GM19240 (cell line): ENCODE measurements around the gene RNF32.
A peak's percentile ranks its signal among the peaks of the same experiment; 100 is the strongest.
"Not testable (repeated sequence)": the region's sequence is repeated elsewhere in the genome, so short reads cannot be mapped to it uniquely, and the experiment has no call there.

Experiments
- DNase-seq: peaks from one replicate; pipeline ENCODE4 v3.0.0; 2011; ENCODE audit warnings: low spot score; ENCODE audit not compliant: insufficient read length

RNF32 gene

GRCh38 chr7:156640949-156641485 is 443 bp downstream of the RNF32 start:
- DNase-seq: peak; percentile 14

- DNase-seq: no peak
Measured at GRCh38 chr7:156642306-156643045, 1.9 kb downstream of the RNF32 start.

- not testable (repeated sequence) for DNase-seq
Measured at GRCh38 chr7:156647330-156647729, 6.8 kb downstream of the RNF32 start.

GRCh38 chr7:156650042-156650441 is 9.5 kb downstream of the RNF32 start:
- no peak for DNase-seq

GRCh38 chr7:156651474-156651873 is 10.9 kb downstream of the RNF32 start:
- DNase-seq: no peak

- no peak for DNase-seq
Measured at GRCh38 chr7:156652886-156653568, 12.5 kb downstream of the RNF32 start.

- DNase-seq: no peak
Measured at GRCh38 chr7:156654511-156655234, 14.1 kb downstream of the RNF32 start.

GRCh38 chr7:156655251-156655650 is 14.7 kb downstream of the RNF32 start:
- no peak for DNase-seq

- no peak for DNase-seq
Measured at GRCh38 chr7:156655983-156656382, 15.4 kb downstream of the RNF32 start.

- DNase-seq: no peak
Measured at GRCh38 chr7:156656598-156656997, 16.0 kb downstream of the RNF32 start.

GRCh38 chr7:156657681-156658080 is 17.1 kb downstream of the RNF32 start:
- DNase-seq: no peak

GRCh38 chr7:156659203-156659602 is 18.6 kb downstream of the RNF32 start:
- no peak for DNase-seq

GRCh38 chr7:156659961-156660360 is 19.4 kb downstream of the RNF32 start:
- DNase-seq: no peak

GRCh38 chr7:156661637-156662036 is 21.1 kb downstream of the RNF32 start:
- no peak for DNase-seq

GRCh38 chr7:156662277-156662676 is 21.7 kb downstream of the RNF32 start:
- DNase-seq: no peak

- no peak for DNase-seq
Measured at GRCh38 chr7:156665101-156665500, 24.5 kb downstream of the RNF32 start.

- DNase-seq: no peak
Measured at GRCh38 chr7:156666368-156667109, 26.0 kb downstream of the RNF32 start.

GRCh38 chr7:156667110-156667426 is 26.5 kb downstream of the RNF32 start:
- DNase-seq: no peak

GRCh38 chr7:156668130-156668741 is 27.7 kb downstream of the RNF32 start:
- no peak for DNase-seq

GRCh38 chr7:156669035-156669828 is 28.7 kb downstream of the RNF32 start:
- no peak for DNase-seq
